IPS-NIHi7 (cell line): ENCODE data around the gene DLL1.

Experiments
- DNase-seq: peaks from one replicate; pipeline ENCODE4 v3.0.0; 2012; ENCODE audit warnings: mixed read lengths; ENCODE audit errors: extremely low spot score

DLL1 gene

GRCh38 chr6:170283212-170284081 is 7.4 kb downstream of the DLL1 start:
- DNase-seq, result no peak

- DNase-seq, result no peak
Measured at GRCh38 chr6:170282512-170283158, 8.2 kb downstream of the DLL1 start.

- no peak for DNase-seq
Measured at GRCh38 chr6:170281331-170282292, 9.3 kb downstream of the DLL1 start.

- no peak for DNase-seq
Measured at GRCh38 chr6:170280689-170281045, 10.2 kb downstream of the DLL1 start.

- no peak for DNase-seq
Measured at GRCh38 chr6:170279977-170280688, 10.7 kb downstream of the DLL1 start.

GRCh38 chr6:170279426-170279825 is 11.5 kb downstream of the DLL1 start:
- no peak for DNase-seq

- no peak for DNase-seq
Measured at GRCh38 chr6:170278743-170279094, 12.2 kb downstream of the DLL1 start.

- DNase-seq, result no peak
Measured at GRCh38 chr6:170277893-170278742, 12.8 kb downstream of the DLL1 start.

GRCh38 chr6:170276369-170277057 is 14.4 kb downstream of the DLL1 start:
- no peak for DNase-seq

GRCh38 chr6:170274713-170275560 is 15.9 kb downstream of the DLL1 start:
- DNase-seq, result no peak

GRCh38 chr6:170273681-170274080 is 17.2 kb downstream of the DLL1 start:
- DNase-seq, result no peak

- no peak for DNase-seq
Measured at GRCh38 chr6:170273191-170273590, 17.7 kb downstream of the DLL1 start.

- DNase-seq, result no peak
Measured at GRCh38 chr6:170272341-170273065, 18.4 kb downstream of the DLL1 start.

- DNase-seq, result no peak
Measured at GRCh38 chr6:170271771-170272314, 19.0 kb downstream of the DLL1 start.

GRCh38 chr6:170270984-170271593 is 19.8 kb downstream of the DLL1 start:
- DNase-seq, result no peak

- no peak for DNase-seq
Measured at GRCh38 chr6:170269846-170270541, 20.9 kb downstream of the DLL1 start.
